Right ventricle myocardium superior (tissue), 1 donor: ENCODE results near the gene IRGQ. TPM values are rescaled to one million over a fixed set of nuclear protein-coding genes. Genes with fewer than 3 reads are reported as not detected.
"Not testable (repeated sequence)": the region's sequence is repeated elsewhere in the genome, so short reads cannot be mapped to it uniquely, and the experiment has no call there.

Experiments used
- ATAC-seq: fragments of 200-7000 bp; cut with Tn5 transposase; one replicate; pipeline ENCODE4 v1.9.1; 2020; ENCODE audit warnings: mild to moderate bottlenecking; ENCODE audit not compliant: poor library complexity
- DNase-seq: peaks from one replicate; pipeline ENCODE4 v3.0.0-alpha.2; 2020
- intact Hi-C: fragments of 100-400 bp; cut with DNase I; formaldehyde crosslinking; loops from one replicate; pipeline ENCODE4 v1.11.2; 2022
- long read RNA-seq: library from polyadenylated mRNA; unstranded; transcript quantifications from one replicate; pipeline ENCODE4 v2.0.0, GENCODE V29; 2021
- total RNA-seq: library from RNA; stranded (reverse); fragmentation: NEBNext Ultra II Directional; extraction: Animal tissue kit (Norgen Biotek cat#: 25700); gene quantifications from one replicate; pipeline ENCODE4 v1.2.1, GENCODE V29; 2021
- donor health status: DM: no; HTN: yes; CAD: no; lungs with severe emphysema.

The IRGQ gene, protein sequence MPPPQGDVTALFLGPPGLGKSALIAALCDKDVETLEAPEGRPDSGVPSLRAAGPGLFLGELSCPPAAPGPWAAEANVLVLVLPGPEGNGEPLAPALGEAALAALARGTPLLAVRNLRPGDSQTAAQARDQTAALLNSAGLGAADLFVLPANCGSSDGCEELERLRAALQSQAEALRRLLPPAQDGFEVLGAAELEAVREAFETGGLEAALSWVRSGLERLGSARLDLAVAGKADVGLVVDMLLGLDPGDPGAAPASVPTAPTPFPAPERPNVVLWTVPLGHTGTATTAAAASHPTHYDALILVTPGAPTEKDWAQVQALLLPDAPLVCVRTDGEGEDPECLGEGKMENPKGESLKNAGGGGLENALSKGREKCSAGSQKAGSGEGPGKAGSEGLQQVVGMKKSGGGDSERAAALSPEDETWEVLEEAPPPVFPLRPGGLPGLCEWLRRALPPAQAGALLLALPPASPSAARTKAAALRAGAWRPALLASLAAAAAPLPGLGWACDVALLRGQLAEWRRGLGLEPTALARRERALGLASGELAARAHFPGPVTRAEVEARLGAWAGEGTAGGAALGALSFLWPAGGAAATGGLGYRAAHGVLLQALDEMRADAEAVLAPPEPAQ
- total RNA-seq, result 16.7 TPM
- long read RNA-seq, full-length matches to known transcripts, result 14 of 14 reads
- long read RNA-seq, partial matches to known transcripts, result 0 of 14 reads
- long read RNA-seq, other reads (novel, unspliced or antisense), result 0 of 14 reads

DNA sequence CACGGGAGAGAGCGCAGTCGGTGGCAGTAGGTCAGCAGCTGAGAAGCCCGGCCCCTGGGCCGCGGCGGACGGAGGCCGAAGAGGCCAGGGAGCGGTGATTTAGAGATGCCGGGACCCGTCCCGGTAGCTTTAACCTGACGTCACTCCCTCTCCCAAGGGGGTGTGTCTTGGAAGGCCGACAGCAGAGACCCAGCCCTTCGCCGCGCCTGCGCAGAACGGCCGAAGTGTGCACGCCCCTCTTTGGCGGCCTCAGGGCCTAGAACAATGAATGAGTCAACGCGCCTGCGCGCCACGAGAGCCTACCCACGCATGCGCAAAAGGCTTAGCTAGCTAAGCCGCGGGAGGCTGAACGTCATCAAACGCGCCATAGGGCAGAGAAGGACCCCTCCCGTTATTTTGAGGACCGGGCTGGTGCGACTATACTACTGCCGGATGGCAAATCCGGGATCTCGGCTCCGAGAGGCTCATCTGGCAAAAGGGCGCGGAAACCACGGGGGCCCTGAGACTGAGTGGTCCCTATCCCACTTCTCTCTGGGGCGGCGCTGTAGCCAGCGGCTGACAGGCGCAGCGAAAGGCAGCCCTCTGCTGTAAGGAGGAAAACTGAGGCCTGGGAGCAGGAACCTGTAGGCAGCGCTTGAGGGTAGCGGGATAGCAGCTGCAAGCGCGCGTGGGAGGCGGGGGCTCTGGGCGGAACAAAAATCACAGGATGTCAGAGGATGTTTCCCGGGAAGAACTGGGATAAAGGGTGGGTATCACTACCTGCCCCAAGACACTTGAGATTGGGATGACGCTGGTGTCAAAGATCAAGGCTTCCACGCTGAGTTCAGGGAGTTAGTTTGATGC, at the start of gene IRGQ, which contains the start of gene ZNF576:
Gene IRGQ, minus strand, starts transcription at position 136 of the 843 bp plus-strand sequence. CDS start 796 bp downstream, outside the sequence.
Gene ZNF576, plus strand, starts transcription at position 597 of the 843 bp plus-strand sequence. CDS start 514 bp downstream, outside the sequence.
- intact Hi-C loops, result no loop called here
- DNase-seq, result peak; percentile 100

DNA sequence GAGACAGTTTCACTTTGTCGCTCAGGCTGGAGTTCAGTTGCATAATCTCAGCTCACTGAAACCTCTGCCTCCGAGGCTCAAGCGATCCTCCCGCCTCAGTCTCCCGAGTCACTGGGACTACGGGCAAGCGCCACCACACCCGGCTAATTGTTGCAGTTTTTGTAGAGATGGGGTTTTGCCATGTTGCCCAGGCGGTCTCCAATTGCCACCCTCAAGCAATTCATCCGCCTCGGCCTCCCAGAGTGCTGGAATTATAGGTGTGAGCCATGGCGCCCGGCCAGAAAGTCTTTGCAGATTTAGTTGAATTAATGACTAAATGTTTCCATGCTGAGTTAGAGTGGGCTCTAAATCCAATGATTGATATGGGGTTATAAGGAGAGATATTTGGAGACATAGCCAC, 48.2 kb upstream of the IRGQ start:
- ATAC-seq (no peak), DNase-seq (no peak)
- intact Hi-C loops, result no loop called here

More for the DNA sequence above, at the start of gene IRGQ, which contains the start of gene ZNF576:
- peak; percentile 95 for ATAC-seq

DNA sequence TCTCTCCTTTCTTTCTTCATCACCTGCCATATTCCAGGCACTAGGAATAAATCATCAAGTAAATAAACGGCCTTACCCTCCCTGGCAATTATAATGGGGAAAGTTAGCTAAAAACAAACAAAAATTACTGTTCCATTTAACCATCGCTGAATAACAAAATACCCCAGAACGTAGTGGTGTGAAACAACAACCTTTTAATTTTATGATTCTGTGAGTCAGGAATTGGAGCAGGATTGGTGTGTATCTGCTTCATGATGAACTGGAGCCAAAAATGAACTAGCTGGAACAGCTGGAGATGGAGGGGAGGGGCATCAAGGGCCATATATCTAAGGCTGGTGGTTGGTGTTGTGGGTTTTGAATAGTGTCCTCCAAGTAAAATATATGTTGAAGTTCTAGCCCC, 47.4 kb upstream of the IRGQ start:
- ATAC-seq, result no peak
- intact Hi-C loops, result no loop called here
- DNase-seq, result no peak

DNA sequence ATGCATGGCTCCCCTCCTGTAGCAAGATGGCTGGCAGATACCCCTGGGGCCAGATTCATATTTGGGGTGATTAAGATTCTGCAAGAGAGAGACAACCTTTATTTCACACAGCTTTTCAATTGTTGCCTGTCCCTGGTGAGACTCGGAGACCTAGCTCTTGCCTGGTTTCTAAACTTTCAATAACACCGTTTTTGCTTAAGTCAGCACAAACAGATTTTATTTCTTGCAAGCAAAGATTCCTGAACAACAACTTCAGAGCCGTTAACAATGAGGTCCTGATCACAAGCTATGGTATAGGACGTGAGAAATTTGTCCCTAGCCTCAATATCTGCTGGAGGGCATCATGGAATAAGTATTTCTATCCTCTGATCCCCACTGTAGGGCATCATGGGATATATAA, 46.6 kb upstream of the IRGQ start:
- DNase-seq, result no peak
- ATAC-seq, result no peak
- intact Hi-C loops, result no loop called here

DNA sequence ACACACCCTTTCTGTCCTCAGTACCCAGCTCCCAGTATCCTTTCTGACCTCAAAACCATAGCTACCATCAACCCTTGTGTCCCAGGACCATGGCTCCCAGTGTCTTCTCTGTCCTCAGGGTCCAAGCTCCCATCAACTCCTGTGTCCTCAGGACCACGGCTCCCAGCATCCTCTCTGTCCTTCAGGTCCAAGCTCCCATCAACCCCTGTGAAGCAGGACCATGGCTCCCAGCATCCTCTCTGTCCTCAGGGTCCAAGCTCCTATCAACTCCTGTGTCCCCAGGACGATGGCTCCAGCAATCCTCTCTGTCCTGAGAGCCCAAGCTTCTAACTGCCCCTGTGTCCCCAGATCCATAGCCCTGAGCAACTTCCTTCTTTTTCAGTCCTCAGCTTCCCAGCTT, 45.4 kb upstream of the IRGQ start:
- ATAC-seq (no peak), DNase-seq (no peak)
- intact Hi-C loops, result no loop called here

DNA sequence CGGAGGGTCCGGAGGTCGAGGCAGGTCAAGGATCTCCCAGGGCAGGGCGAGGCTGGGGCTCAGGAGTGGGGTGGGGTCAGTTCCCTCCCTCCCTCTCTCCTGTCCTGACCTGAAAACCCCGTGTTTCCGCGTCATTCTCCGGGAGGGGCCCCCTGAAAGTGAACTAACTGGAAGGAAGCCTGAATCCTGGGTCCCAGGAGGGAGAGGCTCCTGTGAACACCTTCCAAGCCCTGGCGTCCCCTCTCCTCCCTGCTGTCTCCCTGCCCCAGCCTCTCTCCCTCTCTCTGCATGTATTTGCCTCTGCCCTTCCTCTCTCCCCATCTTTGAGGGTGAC, 44.5 kb upstream of the IRGQ start:
- DNase-seq (no peak), ATAC-seq (no peak)
- intact Hi-C loops, result no loop called here

DNA sequence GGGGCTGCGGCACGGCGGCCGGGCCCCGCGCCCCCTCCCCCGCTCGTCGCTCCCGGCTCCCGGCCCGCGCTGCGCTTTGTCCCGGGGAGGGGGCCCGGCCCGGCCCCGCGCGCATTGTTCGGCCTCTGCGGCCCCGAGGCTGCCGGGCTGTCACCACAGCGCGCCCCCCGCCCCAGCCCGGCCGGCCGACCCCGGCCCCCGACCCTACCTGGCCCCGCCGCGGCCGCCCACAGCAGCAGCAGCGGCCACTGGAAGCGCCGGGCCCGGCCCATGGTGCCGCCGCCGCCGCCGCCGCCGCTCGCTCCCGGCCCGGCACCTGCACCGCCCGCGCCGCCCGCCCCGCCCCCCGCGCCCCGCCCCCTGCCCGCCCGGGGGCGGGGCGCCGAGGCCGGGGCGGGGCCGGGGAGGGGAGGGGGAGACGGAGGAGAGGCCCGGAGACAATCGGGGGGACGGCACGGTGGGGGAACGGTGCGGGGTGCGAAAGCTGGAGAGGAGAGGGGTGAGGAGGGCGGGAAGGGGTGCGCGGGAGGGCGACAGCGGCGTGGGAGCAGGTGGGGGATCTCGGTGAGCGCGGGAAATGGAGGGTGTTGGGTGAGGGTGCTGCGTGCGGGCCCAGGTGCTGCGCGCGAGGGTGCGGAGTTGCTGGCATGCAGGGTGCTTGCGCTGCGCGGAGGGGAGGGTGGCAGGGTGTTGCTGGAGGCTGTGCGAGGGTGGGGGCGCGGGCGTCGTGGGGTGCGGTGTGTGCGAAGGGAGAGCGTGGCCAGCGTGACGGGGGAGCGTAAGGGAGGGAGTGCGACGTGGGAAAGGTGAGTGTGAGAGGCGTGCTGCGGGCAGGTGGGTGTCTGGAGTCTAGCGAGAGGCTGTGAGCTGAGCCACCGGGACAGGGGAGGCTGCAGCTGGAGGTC, 43.8 kb upstream of the IRGQ start, which contains the start of gene CADM4:
Gene CADM4, minus strand, starts transcription at position 332 of the 905 bp plus-strand sequence. Its CDS starts 60 bp downstream, at position 272.
- DNase-seq (peak; percentile 47), ATAC-seq (peak; percentile 75)
- intact Hi-C loops, result no loop called here

DNA sequence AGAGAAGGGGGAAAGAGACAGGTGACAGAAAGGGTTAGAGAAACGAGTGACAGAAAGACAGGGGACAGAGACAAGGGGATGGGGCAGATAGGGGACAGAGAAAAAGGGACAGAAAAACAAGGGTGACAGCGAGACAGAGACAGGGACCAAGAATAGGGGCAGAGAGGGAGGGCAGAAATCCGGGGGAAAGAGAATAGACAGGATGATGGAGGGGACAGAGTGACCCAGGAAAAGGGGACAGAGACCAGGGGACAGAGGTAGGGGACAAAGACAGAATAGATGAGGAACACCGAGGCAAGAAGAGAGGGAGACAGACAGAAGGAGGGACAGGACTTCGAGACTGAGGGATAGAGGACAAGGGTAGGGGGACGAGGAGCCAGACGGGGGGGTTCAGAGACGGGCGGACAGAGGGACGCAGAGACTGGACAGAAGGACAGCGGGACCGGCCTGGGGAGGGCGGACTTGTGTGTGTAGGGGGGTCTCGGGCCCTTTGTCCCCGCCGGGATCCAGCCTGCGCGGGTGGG, 43.1 kb upstream of the IRGQ start:
- intact Hi-C loops, result no loop called here
- no peak for ATAC-seq

DNA sequence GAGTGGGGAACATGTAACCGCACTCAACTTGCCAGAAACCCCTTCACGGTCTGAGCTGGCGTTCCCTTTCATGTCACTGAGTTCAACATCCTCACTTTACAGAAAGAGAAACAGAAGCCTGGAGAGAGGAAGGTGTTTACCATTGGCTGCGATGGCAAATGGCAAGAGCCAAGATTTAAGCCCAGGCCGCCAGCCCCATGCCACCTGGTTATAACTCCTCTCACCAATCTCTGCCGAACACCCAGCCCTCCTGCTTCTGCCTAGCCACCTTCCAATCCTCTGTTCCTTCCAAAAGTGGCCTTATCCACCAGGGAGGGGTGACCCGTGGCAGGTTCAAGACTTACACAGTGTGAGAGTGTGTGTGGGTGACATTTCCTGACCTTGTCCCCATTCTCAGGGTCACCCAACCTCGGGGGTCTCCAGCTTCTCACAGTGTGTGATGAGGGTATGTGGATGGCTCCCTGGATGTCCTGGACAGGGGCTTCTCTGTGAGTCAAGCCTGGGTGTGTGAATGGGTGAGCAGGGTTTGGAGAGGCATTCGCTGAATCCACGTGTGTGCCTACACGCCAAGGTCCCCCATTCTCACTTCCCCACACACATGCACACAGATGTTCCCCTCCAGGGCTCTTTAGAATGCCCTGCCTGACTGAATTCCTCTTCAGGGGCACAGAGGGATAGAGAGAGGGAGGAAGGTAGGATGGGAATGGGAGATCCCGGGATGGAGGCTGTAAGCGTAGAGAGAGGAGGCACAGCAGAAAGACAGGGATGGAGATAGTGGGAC, 42.5 kb upstream of the IRGQ start:
- ATAC-seq (no peak), DNase-seq (no peak)
- intact Hi-C loops, result no loop called here

More for the DNA sequence above, 43.1 kb upstream of the IRGQ start:
- DNase-seq, result no peak

DNA sequence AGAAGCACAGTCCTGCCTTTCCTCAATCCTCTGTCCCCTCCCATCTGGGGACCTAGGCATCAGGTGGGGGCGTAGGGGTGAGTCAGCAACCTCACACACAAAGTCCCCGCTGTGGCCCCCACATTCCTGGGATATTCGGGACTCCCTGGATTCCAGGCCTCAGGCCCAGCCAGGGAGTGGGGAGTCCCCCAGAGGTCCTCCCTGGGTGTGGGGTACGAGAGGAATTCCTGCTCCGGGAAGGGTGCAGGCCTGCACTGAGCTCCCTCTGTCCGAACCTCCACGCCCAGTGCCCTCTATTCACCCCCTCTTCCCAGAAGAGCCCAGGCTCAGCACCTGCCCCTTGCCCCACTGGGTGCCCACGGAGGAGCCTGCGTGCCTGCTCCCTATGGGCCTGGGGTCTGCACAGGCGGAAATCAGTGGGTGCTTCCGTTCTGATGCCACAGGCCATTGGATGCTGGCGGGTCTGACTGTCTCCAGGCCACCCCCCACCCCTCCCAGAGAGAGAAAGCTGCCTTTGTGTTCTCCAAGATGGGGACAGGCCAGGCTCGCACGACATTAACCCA, 40.3 kb upstream of the IRGQ start:
- ATAC-seq, result no peak
- intact Hi-C loops, result no loop called here
- no peak for DNase-seq

DNA sequence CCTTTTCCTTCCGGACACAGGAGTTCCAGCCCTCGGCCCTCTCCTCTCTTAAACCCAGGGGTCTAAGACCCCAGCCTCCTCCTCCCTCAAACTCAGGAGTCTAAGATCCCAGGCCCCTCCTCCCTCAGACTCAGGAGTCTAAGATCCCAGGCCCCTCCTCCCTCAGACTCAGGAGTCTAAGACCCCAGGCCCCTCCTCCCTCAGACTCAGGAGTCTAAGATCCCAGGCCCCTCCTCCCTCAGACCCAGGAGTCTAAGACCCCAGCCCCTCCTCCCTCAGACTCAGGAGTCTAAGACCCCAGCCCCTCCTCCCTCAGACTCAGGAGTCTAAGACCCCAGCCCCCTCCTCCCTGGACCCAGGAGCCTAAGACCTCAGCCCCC, 39.6 kb upstream of the IRGQ start:
- DNase-seq, ATAC-seq, intact Hi-C loops: not testable (repeated sequence)

DNA sequence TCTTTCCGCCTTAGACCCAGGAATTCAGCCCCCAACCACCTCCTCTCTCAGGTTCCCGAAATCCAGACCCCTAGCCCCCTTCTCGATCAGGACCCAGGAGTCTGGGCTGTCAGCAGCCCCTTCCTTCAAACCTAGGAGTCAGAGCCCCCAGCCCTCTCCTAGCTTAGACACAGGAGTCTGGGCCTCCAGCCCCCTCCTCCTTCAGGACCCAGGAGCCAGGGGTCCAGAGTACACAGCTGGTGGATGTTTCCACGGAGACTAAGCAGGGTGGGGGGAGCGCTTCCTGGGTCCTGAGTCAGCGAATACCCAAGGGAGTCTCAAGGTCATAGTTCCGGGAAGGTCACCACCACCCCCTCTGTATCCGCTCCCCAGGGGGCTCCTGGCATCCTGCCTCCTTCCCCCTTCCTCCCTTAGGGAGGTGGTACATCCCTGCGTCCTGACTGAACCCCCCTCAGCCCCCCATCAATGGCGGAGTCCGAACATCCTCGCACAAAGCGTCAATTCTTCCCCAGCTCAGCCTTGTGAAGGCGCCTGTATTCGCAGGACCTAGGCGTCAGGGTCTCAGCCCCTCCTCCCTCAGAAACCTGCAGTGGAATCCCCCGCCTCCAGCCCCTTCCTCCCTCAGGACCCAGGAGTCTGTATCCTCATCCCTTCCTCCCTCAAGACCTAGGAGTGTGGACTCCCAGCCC, 39.1 kb upstream of the IRGQ start:
- no peak for DNase-seq
- no peak for ATAC-seq
- intact Hi-C loops, result no loop called here

DNA sequence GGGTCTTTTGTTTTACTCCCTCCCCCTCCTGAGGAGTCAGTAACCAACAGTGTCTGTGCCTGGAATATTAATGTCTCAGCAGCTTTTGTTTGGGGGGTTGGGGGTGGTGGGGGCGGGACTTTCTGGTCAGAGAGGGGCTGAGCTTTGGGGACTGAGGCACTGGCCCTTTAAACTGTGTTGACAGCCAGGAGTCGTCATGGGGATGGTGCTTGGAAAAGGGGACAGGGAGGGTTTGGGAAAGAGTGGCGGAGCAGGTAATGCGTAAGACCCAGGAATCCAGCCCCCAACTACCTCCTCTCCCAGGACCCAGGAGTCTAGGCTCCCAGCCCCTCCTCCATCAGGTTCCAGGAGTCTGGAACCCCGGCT, 38.6 kb upstream of the IRGQ start:
- ATAC-seq, result no peak
- no peak for DNase-seq
- intact Hi-C loops, result no loop called here

DNA sequence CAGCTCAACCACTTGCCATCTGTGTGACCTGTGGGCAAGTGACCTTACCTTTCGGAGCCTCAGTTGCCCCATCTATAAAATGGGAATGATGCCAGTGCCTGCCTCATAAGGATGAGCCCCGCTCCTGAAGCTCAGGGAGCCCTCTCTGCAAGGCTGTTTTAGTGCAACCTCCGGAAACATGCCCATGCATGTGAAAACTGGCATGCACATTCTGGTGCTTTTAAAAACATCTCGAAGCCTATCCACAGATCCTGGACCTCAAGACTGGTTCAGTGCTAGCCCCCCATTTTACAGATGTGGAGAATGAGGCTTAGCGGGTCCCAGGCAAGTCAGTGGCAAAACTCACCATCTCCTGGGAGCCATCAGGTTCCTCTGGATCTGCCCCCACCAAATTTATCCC, 38.1 kb upstream of the IRGQ start:
- intact Hi-C loops, result no loop called here
- DNase-seq (no peak), ATAC-seq (no peak)

DNA sequence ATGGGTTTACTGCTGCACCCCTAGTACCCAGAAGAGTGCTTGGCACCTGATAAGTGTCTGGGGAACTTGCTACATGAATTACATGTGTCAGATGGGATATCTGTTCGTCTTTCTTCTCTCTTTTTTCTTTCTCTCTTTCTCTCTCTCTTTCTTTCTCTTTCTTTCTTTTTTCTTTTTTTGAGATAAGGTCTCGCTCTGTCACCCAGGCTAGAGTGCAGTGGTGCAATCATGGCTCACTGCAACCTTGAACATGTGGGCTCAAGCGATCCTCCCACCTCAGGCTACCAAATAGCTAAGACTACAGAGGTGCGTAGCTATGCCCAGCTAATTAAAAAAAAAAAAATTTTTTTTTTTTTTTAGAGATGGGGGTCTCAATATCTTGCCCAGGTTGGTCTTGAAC, 37.6 kb upstream of the IRGQ start:
- no peak for DNase-seq
- intact Hi-C loops, result no loop called here
- no peak for ATAC-seq

DNA sequence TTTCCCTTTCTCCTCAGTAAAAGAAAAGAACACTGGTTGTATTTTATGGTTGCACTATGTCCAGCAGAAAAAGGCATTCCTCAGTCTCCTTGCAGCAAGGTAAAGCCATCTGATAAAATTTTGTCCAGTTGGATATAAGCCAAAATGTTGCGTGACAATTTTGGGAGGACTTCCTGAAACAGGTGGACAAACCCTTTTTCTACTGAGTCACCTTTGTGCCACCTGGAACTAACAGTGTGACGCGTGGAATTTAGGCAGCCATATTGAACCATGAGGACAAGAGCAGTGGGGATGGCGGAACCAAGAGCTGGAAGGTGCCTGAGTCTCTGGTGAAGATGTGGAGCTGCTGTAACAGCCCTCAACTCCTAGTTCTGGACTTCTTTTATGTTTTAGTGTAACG, 35.6 kb upstream of the IRGQ start:
- DNase-seq (no peak), ATAC-seq (no peak)
- intact Hi-C loops, result no loop called here
